HUES64 (cell line): Measurements from ENCODE around the gene ZBTB49. TPM values are rescaled to one million over a fixed set of nuclear protein-coding genes. Genes with fewer than 3 reads are reported as not detected.
A peak's percentile ranks its signal among the peaks of the same experiment; 100 is the strongest.
"Not testable (repeated sequence)": the region's sequence is repeated elsewhere in the genome, so short reads cannot be mapped to it uniquely, and the experiment has no call there.

Source experiments
- H3K27ac ChIP-seq: 2 replicates; pipeline ENCODE4 v1.7.0; 2013; ENCODE audit warnings: low read depth, low read length, inconsistent platforms
- H3K27me3 ChIP-seq: 2 replicates; pipeline ENCODE4 v1.6.1; 2013; ENCODE audit warnings: mild to moderate bottlenecking, low read length; ENCODE audit not compliant: insufficient read depth
- H3K36me3 ChIP-seq: 2 replicates; pipeline ENCODE4 v1.6.1; 2013; ENCODE audit warnings: mild to moderate bottlenecking, low read length; ENCODE audit not compliant: insufficient read depth
- H3K4me1 ChIP-seq: 2 replicates; pipeline ENCODE4 v1.6.1; 2013; ENCODE audit warnings: mild to moderate bottlenecking, low read length, moderate library complexity; ENCODE audit not compliant: insufficient read depth
- H3K4me3 ChIP-seq: 2 replicates; pipeline ENCODE4 v1.5.1; 2013; ENCODE audit warnings: mild to moderate bottlenecking, low read length, moderate library complexity
- H3K9ac ChIP-seq: 2 replicates; pipeline ENCODE4 v1.6.1; 2013; ENCODE audit warnings: mild to moderate bottlenecking, low read depth, low read length
- H3K9me3 ChIP-seq: 2 replicates; pipeline ENCODE4 v1.6.1; 2013; ENCODE audit warnings: low read depth, low read length; ENCODE audit not compliant: insufficient read depth
- WGBS: fragments of 150-250, 120-280 bp; methylation state at CpG from one replicate; pipeline ENCODE4 v1.1.7; 2013; ENCODE audit warnings: missing lambda C conversion rate; 5-methylcytosine and 5-hydroxymethylcytosine counted together
- polyA plus RNA-seq, 2 experiments: library from polyadenylated mRNA; stranded (reverse); fragments of 50-300 nt; gene quantifications; one replicate each; pipeline ENCODE4 v1.2.3, GENCODE V29; 2013

ZBTB49 gene, protein sequence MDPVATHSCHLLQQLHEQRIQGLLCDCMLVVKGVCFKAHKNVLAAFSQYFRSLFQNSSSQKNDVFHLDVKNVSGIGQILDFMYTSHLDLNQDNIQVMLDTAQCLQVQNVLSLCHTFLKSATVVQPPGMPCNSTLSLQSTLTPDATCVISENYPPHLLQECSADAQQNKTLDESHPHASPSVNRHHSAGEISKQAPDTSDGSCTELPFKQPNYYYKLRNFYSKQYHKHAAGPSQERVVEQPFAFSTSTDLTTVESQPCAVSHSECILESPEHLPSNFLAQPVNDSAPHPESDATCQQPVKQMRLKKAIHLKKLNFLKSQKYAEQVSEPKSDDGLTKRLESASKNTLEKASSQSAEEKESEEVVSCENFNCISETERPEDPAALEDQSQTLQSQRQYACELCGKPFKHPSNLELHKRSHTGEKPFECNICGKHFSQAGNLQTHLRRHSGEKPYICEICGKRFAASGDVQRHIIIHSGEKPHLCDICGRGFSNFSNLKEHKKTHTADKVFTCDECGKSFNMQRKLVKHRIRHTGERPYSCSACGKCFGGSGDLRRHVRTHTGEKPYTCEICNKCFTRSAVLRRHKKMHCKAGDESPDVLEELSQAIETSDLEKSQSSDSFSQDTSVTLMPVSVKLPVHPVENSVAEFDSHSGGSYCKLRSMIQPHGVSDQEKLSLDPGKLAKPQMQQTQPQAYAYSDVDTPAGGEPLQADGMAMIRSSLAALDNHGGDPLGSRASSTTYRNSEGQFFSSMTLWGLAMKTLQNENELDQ
- polyA plus RNA-seq (2013, experiment 1 of 2) = 3.9 TPM
- 4.6 TPM for polyA plus RNA-seq (2013, experiment 2 of 2)

DNA sequence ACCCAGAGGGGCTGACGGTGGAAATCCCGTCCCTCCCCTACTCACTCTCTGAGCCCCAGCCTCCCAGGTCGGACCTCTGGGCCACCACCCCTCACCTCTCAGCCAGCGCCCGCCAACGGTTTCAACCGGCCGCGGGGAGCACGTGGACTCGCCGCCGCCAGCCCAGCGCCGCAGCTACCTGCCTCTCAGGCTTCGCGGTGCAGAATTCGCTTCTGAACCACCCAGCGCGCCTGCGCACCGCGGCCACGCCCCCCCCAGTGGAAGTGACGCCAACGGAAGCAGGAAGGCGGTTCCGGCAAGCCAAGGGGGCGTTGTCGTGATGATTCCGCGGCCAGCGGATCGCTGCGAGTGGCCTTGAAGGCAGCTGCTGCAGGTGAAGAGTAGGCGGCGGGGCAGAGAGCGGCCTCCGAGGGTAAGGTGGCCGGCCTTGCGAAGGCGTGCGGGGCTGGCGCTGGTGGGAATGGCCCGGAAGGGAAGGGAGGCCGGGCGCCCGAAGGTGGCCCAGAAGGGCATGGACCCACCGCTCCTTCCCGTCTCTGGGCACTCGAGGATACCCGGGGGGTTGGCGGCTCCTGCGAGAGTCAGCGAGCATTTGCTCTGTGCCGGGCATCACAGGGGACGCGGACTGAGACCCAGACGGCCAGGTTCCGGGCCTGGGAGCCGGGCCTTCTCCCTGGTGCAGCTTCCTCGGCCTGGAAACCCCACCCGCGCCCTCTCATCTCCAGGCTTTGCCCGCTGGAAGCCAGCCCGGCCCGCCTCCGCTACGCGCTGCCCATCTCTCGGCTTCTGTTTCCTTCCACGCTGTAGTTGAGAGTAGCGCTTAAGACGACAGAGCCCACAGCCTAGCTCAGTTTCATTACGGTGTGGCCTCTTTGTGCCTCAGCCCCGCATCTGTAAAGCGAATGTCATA is at the start of gene ZBTB49, which contains the start of gene LYAR:
Gene ZBTB49 (plus strand): TSS at position 311 of the 910 bp plus-strand sequence. CDS start 9,695 bp downstream, outside the sequence.
Gene LYAR (minus strand): TSS at position 214 of the 910 bp plus-strand sequence. CDS start 6,412 bp downstream, outside the sequence.
- peaks cover 6% of the 10 kb centered on the region for H3K4me1 ChIP-seq
- peaks cover 21% of the 10 kb centered on the region for H3K36me3 ChIP-seq
- no peaks in the 10 kb centered on the region for H3K9me3 ChIP-seq
- H3K27ac ChIP-seq = 0 out of 2 replicates have a peak within 1 kb of the TSS, but pooled peaks have one; percentile 9
- H3K4me3 ChIP-seq = peak within 1 kb of the TSS; percentile 91
- H3K9ac ChIP-seq = peak within 1 kb of the TSS; percentile 79
- no peaks in the 10 kb centered on the region for H3K27me3 ChIP-seq
- under 1% methylated on average over 77 of the region's 77 CpGs for WGBS

GRCh38 chr4:4245172-4245571 is 44.9 kb upstream of the ZBTB49 start:
- Histone ChIP-seq H3K9ac (no peak overlapping the region), H3K4me1 (peaks cover 6% of the 10 kb centered on the region; the same call in 1 of the 2 replicates), H3K27ac (no peak overlapping the region), H3K36me3 (peaks cover 48% of the 10 kb centered on the region), H3K27me3 (no peaks in the 10 kb centered on the region), H3K4me3 (no peak overlapping the region), H3K9me3 (no peaks in the 10 kb centered on the region)
- WGBS = 93% methylated on average over 1 of the region's 1 CpG

DNA sequence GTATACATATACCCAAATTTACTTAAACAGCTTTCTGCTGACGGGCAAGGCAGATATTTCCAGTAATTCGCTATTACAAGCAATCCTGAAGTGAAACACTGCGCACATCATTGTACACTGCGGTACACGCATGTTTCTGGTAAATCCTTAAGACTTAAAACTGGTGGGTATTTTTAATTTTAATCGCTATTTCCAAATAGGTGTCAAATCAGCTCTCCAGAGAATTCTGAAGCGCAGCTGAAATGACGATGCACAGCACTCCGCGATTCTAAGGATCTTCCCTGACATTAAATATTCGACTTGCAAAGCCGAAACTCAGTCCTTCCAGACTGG is 42.4 kb upstream of the ZBTB49 start:
- Histone ChIP-seq H3K9me3 (no peaks in the 10 kb centered on the region), H3K4me1 (peaks cover 6% of the 10 kb centered on the region; the same call in 1 of the 2 replicates), H3K27me3 (peaks cover 5% of the 10 kb centered on the region; the same call in 1 of the 2 replicates)

DNA sequence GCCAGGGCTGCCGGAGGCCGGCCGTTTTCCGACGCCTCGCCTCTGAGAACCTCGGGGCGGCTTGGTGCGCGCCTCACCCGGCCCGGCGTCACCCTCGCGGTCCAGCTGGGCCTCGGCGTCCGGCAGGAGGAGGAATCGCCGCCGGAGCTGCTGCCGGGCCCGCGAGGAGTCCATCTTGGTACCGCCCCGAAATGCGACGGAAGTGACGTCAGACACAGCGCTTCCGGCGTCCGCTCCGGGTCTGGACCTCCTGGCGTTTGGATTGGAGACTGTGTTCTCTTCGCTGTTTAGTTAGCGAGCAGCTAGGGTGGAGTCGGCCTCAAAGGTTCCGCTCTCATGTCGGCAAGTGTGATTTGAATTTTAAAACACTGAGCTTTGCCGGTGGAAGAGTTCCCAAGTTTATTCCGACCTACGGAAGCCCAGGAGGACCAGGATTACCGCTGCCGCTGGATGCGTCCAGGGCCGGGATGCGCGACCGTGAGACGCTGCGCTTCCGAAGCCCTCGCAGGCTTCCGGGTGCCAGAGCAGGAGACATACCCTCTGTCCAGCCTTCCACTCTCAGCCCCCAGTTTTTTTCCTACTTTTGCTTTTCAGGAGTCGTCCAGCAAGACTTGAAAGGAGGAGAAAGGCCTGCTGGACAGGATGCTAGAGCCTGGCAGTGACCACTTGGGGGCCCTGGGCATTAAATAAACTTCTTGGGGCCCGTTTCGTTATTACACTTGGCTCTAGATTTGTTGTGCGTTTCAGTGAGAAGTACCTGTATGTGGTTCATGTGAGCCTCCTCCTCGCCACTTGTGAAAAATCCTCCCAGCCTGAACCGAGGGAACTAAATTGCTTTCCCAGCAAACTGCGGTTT is 41.8 kb upstream of the ZBTB49 start, which contains the start of gene TMEM128:
Gene TMEM128 (minus strand): TSS at position 195 of the 856 bp plus-strand sequence. CDS start 21 bp downstream, at position 174.
- peaks cover 28% of the 10 kb centered on the region for H3K36me3 ChIP-seq
- H3K4me3 ChIP-seq = peak within 1 kb of the TSS; percentile 81
- H3K9ac ChIP-seq = peak within 1 kb of the TSS; percentile 91
- WGBS = 2% methylated on average over 62 of the region's 62 CpGs
- H3K4me1 ChIP-seq = peaks cover 6% of the 10 kb centered on the region; the same call in 1 of the 2 replicates
- H3K27ac ChIP-seq = peak within 1 kb of the TSS; percentile 89
- no peaks in the 10 kb centered on the region for H3K9me3 ChIP-seq
- peaks cover 5% of the 10 kb centered on the region; the same call in 1 of the 2 replicates for H3K27me3 ChIP-seq

More for the DNA sequence above, 42.4 kb upstream of the ZBTB49 start:
- Histone ChIP-seq H3K9ac (peak overlapping the region; percentile 91), H3K4me3 (peak overlapping the region; percentile 81), H3K36me3 (peaks cover 28% of the 10 kb centered on the region), H3K27ac (peak overlapping the region; percentile 89)
- 4% methylated on average over 12 of the region's 12 CpGs for WGBS

- Histone ChIP-seq H3K9me3 (no peaks in the 10 kb centered on the region), H3K9ac (peak overlapping the region; percentile 91), H3K4me1 (peaks cover 6% of the 10 kb centered on the region; the same call in 1 of the 2 replicates), H3K27me3 (peaks cover 5% of the 10 kb centered on the region; the same call in 1 of the 2 replicates), H3K27ac (peak overlapping the region; percentile 89), H3K36me3 (peaks cover 23% of the 10 kb centered on the region), H3K4me3 (peak overlapping the region; percentile 81)
- 56% methylated on average over 10 of the region's 10 CpGs for WGBS
These were observed 41.2 kb upstream of the ZBTB49 start for GRCh38 chr4:4248885-4249203.

DNA sequence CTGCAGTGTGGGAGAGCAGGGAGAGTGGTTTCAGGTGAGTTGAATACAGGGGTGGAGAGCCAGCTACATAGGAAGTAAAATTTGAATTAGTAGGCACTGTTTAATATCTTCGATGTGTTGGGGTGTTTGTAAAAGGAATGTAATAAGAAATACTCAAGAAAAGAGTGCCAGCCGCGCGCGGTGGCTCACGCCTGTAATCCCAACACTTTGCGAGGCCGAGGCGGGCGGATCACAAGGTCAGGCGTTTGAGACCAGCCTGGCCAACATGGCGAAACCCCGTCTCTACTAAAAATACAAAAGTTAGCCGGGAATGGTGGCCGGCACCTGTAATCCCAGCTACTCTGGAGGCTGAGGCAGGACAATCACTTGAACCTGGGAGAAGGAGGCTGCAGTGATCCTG is 40.7 kb upstream of the ZBTB49 start:
- not testable (repeated sequence) for H3K27me3 ChIP-seq, H3K27ac ChIP-seq, H3K4me1 ChIP-seq, H3K9me3 ChIP-seq, H3K9ac ChIP-seq
- peak overlapping the region; percentile 81 for H3K4me3 ChIP-seq
- 97% methylated on average over 15 of the region's 15 CpGs for WGBS
- H3K36me3 ChIP-seq = peaks cover 18% of the 10 kb centered on the region

GRCh38 chr4:4249866-4250265 is 40.2 kb upstream of the ZBTB49 start:
- Histone ChIP-seq H3K9me3 (no peaks in the 10 kb centered on the region), H3K4me1 (peaks cover 6% of the 10 kb centered on the region; the same call in 1 of the 2 replicates), H3K27ac (no peak overlapping the region), H3K9ac (no peak overlapping the region), H3K4me3 (no peak overlapping the region), H3K27me3 (peaks cover 9% of the 10 kb centered on the region; the same call in 1 of the 2 replicates), H3K36me3 (peaks cover 13% of the 10 kb centered on the region)
- 92% methylated on average over 8 of the region's 8 CpGs for WGBS

GRCh38 chr4:4254199-4254598 is 35.9 kb upstream of the ZBTB49 start:
- Histone ChIP-seq H3K27ac (no peak overlapping the region), H3K9me3 (no peaks in the 10 kb centered on the region), H3K4me3 (no peak overlapping the region), H3K36me3 (no peaks in the 10 kb centered on the region), H3K9ac (no peak overlapping the region), H3K4me1 (peaks cover under 1% of the 10 kb centered on the region; the same call in 1 of the 2 replicates), H3K27me3 (peaks cover 11% of the 10 kb centered on the region; the same call in 1 of the 2 replicates)
- WGBS = 90% methylated on average over 11 of the region's 11 CpGs

- H3K4me1 ChIP-seq = 0 out of 2 replicates have a peak, but pooled peaks cover 5% of the 10 kb centered on the region
- H3K4me3 ChIP-seq = no peak overlapping the region
- no peak overlapping the region for H3K9ac ChIP-seq
- no peaks in the 10 kb centered on the region for H3K9me3 ChIP-seq
- H3K36me3 ChIP-seq = no peaks in the 10 kb centered on the region
- H3K27ac ChIP-seq = no peak overlapping the region
- 90% methylated on average over 6 of the region's 6 CpGs for WGBS
- peaks cover 11% of the 10 kb centered on the region; the same call in 1 of the 2 replicates for H3K27me3 ChIP-seq
These were observed 35.4 kb upstream of the ZBTB49 start for GRCh38 chr4:4254666-4255065.
